Measurements from ENCODE around the gene B3GAT1. TPM values are rescaled to one million over a fixed set of nuclear protein-coding genes. Genes with fewer than 3 reads are reported as not detected.
"Not testable (repeated sequence)": the region's sequence is repeated elsewhere in the genome, so short reads cannot be mapped to it uniquely, and the experiment has no call there.

Gene B3GAT1
- total RNA-seq = not detected in 2 replicates

GRCh38 chr11:134412203-134413042 is at the start of gene B3GAT1:
Gene B3GAT1, minus strand, starts transcription at chr11:134412242. Its CDS starts 24,583 bp downstream, at chr11:134387659.
- H3K4me3 ChIP-seq (ENCODE audit: low read depth, low read length) = no peak within 1 kb of the TSS
- no peak for DNase-seq (ENCODE audit: low read depth)
- TF ChIP-seq, protein P1, sequence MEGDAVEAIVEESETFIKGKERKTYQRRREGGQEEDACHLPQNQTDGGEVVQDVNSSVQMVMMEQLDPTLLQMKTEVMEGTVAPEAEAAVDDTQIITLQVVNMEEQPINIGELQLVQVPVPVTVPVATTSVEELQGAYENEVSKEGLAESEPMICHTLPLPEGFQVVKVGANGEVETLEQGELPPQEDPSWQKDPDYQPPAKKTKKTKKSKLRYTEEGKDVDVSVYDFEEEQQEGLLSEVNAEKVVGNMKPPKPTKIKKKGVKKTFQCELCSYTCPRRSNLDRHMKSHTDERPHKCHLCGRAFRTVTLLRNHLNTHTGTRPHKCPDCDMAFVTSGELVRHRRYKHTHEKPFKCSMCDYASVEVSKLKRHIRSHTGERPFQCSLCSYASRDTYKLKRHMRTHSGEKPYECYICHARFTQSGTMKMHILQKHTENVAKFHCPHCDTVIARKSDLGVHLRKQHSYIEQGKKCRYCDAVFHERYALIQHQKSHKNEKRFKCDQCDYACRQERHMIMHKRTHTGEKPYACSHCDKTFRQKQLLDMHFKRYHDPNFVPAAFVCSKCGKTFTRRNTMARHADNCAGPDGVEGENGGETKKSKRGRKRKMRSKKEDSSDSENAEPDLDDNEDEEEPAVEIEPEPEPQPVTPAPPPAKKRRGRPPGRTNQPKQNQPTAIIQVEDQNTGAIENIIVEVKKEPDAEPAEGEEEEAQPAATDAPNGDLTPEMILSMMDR (IDR thresholded peaks at IDR 0.05; ENCODE audit: insufficient read depth, low read depth, low read length) = no peak

GRCh38 chr11:134461621-134462020 is 49.6 kb upstream of the B3GAT1 start:
- TF ChIP-seq, protein P1 (IDR thresholded peaks at IDR 0.05; ENCODE audit: insufficient read depth, low read depth, low read length) = no peak

GRCh38 chr11:134460881-134461280 is 48.8 kb upstream of the B3GAT1 start:
- DNase-seq (ENCODE audit: low read depth) = no peak
- no peak overlapping the region for H3K4me3 ChIP-seq (ENCODE audit: low read depth, low read length)
- TF ChIP-seq, protein P1 (IDR thresholded peaks at IDR 0.05; ENCODE audit: insufficient read depth, low read depth, low read length) = no peak

More at GRCh38 chr11:134461621-134462020, 49.6 kb upstream of the B3GAT1 start:
- DNase-seq (ENCODE audit: low read depth) = no peak
- H3K4me3 ChIP-seq (ENCODE audit: low read depth, low read length) = no peak overlapping the region

DNA sequence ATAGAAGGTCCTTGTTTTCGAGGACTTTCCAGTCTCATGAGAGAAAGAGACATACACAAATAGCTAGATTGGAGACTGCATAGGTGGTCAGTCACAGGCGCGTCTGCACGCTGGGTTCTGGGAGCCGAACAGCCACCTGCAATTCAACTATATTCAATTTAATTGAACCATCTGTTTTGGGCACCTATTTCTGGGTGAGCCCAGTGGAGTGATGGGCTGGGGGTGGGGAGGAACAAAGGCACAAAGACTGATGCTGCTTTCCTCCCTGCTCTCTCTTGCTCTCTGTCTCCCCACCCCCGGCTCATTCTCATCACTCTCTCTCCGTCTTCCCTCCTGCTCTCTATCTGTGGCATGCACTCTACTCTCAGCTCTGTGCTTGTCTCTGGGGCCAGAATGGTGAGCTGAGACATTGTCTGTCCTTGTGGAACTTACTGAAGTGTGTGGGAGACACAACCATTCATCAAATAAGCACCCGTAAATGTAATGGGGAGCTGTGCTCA is 48.1 kb upstream of the B3GAT1 start:
- no peak overlapping the region for H3K4me3 ChIP-seq (ENCODE audit: low read depth, low read length)
- TF ChIP-seq, protein P1 (IDR thresholded peaks at IDR 0.05; ENCODE audit: insufficient read depth, low read depth, low read length) = no peak
- no peak for DNase-seq (ENCODE audit: low read depth)

DNA sequence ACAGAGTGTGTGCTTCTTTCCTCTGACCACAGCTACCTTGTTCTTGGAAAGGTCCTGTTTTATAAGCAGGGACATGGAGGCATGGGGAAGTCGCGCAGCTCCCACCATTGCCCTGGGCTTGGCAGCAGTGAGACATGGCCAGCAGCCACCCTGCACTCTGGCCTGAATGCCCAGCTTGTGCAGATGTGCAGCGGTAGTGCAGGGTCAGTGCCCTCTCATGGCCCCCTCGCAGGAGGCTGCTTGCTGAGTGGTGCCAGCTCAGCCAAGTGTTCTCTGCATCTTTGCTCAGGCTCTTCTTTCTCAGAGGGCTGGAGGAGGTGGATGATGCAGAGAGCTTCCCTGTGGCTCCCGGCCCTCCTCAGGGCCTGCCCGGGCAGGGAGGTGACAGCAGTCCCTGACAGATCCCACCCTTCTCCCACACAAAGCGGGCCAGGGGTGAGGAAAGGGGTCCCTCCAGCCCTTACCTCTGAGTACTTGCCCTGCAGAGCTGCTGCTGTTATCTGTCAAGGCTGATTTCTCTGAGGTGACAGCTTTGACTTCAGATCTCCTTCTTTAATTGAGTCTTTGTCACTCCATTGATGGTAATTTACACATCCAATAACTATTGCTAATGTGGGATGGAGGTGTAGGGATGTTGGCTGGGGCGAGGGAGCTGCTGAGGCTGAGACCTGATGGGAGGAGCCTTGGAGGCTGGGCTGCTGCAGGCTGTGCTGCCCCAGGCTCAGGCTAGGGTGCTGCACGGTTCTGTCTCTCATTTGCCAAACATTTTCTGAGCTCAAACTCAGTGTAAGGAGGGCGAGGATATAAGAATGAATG is 47.4 kb upstream of the B3GAT1 start:
- TF ChIP-seq, protein P1 (IDR thresholded peaks at IDR 0.05; ENCODE audit: insufficient read depth, low read depth, low read length) = no peak
- DNase-seq (ENCODE audit: low read depth) = no peak
- no peak overlapping the region for H3K4me3 ChIP-seq (ENCODE audit: low read depth, low read length)

DNA sequence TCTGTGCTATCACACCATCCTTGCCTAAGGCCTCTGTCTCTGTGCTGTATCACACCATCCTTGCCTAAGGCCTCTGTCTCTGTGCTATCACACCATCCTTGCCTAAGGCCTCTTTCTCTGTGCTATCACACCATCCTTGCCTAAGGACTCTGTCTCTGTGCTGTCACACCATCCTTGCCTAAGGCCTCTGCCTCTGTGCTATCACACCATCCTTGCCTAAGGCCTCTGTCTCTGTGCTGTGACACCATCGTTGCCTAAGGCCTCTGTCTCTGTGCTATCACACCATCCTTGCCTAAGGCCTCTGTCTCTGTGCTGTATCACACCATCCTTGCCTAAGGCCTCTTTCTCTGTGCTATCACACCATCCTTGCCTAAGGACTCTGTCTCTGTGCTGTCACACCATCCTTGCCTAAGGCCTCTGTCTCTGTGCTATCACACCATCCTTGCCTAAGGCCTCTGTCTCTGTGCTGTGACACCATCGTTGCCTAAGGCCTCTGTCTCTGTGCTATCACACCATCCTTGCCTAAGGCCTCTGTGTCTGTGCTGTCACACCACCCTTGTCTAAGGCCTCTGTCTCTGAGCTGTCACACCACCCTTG is 45.5 kb upstream of the B3GAT1 start:
- DNase-seq (ENCODE audit: low read depth); H3K4me3 ChIP-seq (ENCODE audit: low read depth, low read length): not testable (repeated sequence)
